Panc1 (cell line): ENCODE data around the gene VWDE.

Source experiments
- POLR2AphosphoS5 ChIP-seq: IDR thresholded peaks from 2 replicates; pipeline ENCODE4 v1.6.1; 2012; ENCODE audit warnings: mild to moderate bottlenecking, low read depth, low read length, moderate library complexity
- TF ChIP-seq, protein P1 (sequence below): fragments of 450-650 bp; IDR thresholded peaks from 2 replicates; pipeline ENCODE4 v1.5.1; 2017; ENCODE audit warnings: mild to moderate bottlenecking
- TF ChIP-seq, protein P2 (sequence below), 2 experiments: IDR thresholded peaks; 2 replicates each; pipeline ENCODE4 v1.6.1; 2011 to 2012; ENCODE audit warnings: low read depth in 2 of 2, control low read depth in 1 of 2, low read length in 1 of 2, mild to moderate bottlenecking in 1 of 2, moderate library complexity in 1 of 2; ENCODE audit not compliant: insufficient read depth in 1 of 2

DNA sequence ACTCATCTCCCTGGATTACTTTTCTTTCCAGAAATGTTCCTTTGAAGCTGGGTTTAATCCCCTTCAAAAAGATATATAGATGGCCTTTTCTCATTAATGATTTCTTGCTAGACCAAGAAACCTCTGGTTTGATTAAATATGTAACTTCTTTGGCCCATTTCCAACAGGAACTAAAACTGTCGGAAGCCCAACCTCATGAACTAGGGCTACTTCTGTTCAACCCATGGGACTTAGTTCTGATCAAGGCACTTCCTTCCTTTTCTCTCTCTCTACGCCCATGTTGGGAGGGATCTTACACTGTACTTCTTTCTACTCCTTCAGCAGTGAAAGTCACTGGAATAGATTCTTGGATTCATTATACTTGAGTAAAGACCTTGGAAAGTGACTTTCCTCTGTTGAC is 109.0 kb downstream of the VWDE start:
- TF ChIP-seq, protein P1, sequence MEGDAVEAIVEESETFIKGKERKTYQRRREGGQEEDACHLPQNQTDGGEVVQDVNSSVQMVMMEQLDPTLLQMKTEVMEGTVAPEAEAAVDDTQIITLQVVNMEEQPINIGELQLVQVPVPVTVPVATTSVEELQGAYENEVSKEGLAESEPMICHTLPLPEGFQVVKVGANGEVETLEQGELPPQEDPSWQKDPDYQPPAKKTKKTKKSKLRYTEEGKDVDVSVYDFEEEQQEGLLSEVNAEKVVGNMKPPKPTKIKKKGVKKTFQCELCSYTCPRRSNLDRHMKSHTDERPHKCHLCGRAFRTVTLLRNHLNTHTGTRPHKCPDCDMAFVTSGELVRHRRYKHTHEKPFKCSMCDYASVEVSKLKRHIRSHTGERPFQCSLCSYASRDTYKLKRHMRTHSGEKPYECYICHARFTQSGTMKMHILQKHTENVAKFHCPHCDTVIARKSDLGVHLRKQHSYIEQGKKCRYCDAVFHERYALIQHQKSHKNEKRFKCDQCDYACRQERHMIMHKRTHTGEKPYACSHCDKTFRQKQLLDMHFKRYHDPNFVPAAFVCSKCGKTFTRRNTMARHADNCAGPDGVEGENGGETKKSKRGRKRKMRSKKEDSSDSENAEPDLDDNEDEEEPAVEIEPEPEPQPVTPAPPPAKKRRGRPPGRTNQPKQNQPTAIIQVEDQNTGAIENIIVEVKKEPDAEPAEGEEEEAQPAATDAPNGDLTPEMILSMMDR: no peak
- no peak for TF ChIP-seq POLR2AphosphoS5
- TF ChIP-seq, protein P2, sequence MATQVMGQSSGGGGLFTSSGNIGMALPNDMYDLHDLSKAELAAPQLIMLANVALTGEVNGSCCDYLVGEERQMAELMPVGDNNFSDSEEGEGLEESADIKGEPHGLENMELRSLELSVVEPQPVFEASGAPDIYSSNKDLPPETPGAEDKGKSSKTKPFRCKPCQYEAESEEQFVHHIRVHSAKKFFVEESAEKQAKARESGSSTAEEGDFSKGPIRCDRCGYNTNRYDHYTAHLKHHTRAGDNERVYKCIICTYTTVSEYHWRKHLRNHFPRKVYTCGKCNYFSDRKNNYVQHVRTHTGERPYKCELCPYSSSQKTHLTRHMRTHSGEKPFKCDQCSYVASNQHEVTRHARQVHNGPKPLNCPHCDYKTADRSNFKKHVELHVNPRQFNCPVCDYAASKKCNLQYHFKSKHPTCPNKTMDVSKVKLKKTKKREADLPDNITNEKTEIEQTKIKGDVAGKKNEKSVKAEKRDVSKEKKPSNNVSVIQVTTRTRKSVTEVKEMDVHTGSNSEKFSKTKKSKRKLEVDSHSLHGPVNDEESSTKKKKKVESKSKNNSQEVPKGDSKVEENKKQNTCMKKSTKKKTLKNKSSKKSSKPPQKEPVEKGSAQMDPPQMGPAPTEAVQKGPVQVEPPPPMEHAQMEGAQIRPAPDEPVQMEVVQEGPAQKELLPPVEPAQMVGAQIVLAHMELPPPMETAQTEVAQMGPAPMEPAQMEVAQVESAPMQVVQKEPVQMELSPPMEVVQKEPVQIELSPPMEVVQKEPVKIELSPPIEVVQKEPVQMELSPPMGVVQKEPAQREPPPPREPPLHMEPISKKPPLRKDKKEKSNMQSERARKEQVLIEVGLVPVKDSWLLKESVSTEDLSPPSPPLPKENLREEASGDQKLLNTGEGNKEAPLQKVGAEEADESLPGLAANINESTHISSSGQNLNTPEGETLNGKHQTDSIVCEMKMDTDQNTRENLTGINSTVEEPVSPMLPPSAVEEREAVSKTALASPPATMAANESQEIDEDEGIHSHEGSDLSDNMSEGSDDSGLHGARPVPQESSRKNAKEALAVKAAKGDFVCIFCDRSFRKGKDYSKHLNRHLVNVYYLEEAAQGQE (IDR thresholded peaks at IDR 0.05; ENCODE audit: insufficient read depth in 1 of 2, low read depth in 2 of 2, low read length in 1 of 2): no peak
